ENCODE measurements around the gene MYL3.
"Not testable (repeated sequence)": the region's sequence is repeated elsewhere in the genome, so short reads cannot be mapped to it uniquely, and the experiment has no call there.

Gene MYL3

DNA sequence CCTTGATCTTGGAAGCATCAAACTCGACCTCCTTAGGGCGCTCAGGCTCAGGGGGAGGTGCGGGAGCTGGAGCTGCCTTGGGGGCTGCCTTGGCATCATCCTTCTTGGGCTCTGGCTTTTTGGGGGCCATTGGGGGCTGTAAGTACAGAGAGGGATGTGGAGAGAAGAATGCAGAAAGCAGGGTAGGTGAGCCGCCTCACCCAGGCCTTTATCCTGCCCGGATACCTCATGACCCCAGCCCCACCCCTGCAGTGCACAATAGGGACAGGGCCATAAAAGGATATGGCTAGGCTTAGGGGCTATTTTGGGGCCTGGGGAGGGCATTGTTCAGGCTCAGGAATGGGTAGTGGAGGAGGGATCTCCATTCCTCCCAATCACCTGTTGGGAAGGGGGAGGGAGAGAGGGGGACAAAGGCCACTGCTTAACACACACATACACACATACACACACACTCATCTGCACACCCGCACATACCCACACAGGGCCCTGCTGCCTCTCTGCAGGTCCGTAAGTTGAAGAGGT is at the start of gene MYL3:
Gene MYL3 (minus strand): TSS at position 184 of the 522 bp plus-strand sequence. CDS start 54 bp downstream, at position 130.
- no peak for TF ChIP-seq CTCF (IDR thresholded peaks at IDR 0.05; ENCODE audit: control extremely low read depth, extremely low read depth, low read depth, missing control alignments)
- no peak for DNase-seq (ENCODE audit: extremely low spot score)
- ChIA-PET POLR2A (no interaction called here), CTCF (interaction anchor here (1.0 to 1.3 kb wide), 3 partner anchors 11 to 17 kb away, joined by 3 to 4 read pairs (median 3); no protein-coding TSS in a partner anchor)

DNA sequence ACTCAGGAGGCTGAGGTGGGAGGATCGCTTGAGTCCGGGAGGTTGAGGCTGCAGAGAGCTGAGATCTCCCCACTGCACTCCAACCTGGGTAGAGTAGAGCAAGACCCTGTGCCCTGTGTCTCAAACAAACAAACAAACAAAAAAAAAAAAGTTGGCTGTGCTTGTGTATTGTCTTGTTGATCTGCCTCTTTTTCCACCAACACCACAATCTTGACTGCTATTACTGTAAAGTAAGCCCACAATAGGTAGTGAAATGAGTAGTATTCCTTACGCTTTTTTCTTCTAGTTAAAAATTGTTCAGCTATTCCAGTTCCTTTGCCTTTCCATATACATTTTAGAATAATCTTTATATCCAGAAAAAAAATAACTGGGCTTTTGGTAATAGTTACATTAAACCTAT is 49.7 kb upstream of the MYL3 start:
- TF ChIP-seq CTCF (IDR thresholded peaks at IDR 0.05; ENCODE audit: control extremely low read depth, extremely low read depth, low read depth, missing control alignments), result no peak
- no peak for DNase-seq (ENCODE audit: extremely low spot score)
- ChIA-PET CTCF (interaction anchor here (0.6 to 3.9 kb wide), 9 partner anchors 10 to 312 kb away, joined by 3 to 24 read pairs (median 3); no protein-coding TSS in a partner anchor), POLR2A (no interaction called here)

DNA sequence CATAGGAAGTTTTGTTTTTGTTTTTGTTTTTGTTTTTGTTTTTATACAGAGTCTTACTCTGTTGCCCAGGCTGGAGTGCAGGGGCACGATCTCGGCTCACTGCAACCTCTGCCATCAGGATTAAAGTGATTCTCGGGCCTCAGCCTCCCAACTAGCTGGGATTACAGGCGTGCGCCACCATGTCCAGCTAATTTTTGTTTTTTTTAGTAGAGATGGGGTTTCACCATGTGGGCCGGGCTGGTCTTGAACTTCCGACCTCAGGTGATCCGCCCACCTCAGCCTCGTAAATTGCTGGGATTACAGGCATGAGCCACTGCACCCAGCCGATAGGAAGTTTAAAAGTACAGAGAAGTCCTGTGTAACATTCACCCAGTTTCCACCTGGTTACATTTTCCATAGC is 47.7 kb upstream of the MYL3 start:
- DNase-seq (ENCODE audit: extremely low spot score); POLR2A ChIA-PET: not testable (repeated sequence)
- CTCF ChIA-PET, result interaction anchor here (1.7 to 1.9 kb wide), 2 partner anchors 9 to 37 kb away, joined by 5 to 6 read pairs; no protein-coding TSS in a partner anchor

- CTCF ChIA-PET, result interaction anchor here (0.6 to 2.4 kb wide), 31 partner anchors 9 to 422 kb away, joined by 3 to 21 read pairs (median 6); partner anchors contain the start of gene TMIE
- POLR2A ChIA-PET, result no interaction called here
- DNase-seq (ENCODE audit: extremely low spot score), result no peak
- no peak for TF ChIP-seq CTCF (IDR thresholded peaks at IDR 0.05; ENCODE audit: control extremely low read depth, extremely low read depth, low read depth, missing control alignments)
These were observed 47.0 kb upstream of the MYL3 start for GRCh38 chr3:46910166-46910760.

GRCh38 chr3:46909535-46910161 is 46.4 kb upstream of the MYL3 start:
- TF ChIP-seq CTCF (IDR thresholded peaks at IDR 0.05; ENCODE audit: control extremely low read depth, extremely low read depth, low read depth, missing control alignments), result peak; percentile 83
- ChIA-PET POLR2A (no interaction called here), CTCF (interaction anchor here (0.6 to 2.4 kb wide), 32 partner anchors 9 to 421 kb away, joined by 3 to 21 read pairs (median 5); partner anchors contain the start of gene TMIE)
- DNase-seq (ENCODE audit: extremely low spot score), result peak; percentile 92

GRCh38 chr3:46908986-46909534 is 45.8 kb upstream of the MYL3 start:
- ChIA-PET CTCF (interaction anchor here (0.7 to 2.4 kb wide), 28 partner anchors 9 to 421 kb away, joined by 3 to 21 read pairs (median 6); partner anchors contain the start of gene TMIE), POLR2A (no interaction called here)
- no peak for DNase-seq (ENCODE audit: extremely low spot score)
- no peak for TF ChIP-seq CTCF (IDR thresholded peaks at IDR 0.05; ENCODE audit: control extremely low read depth, extremely low read depth, low read depth, missing control alignments)
